Brain microvascular endothelial cell (primary cell): Measurements from ENCODE around the gene MYH9.

ENCODE experiments used
- DNase-seq: peaks from one replicate; pipeline ENCODE4 v3.0.0-alpha.2; 2020
- H3K27ac ChIP-seq: fragments of 250-450 bp; sonication (Bioruptor Pico); 2 replicates; pipeline ENCODE4 v1.5.1; 2020; ENCODE audit warnings: mild to moderate bottlenecking, moderate library complexity
- H3K27me3 ChIP-seq: fragments of 250-450 bp; sonication (Bioruptor Pico); replicated peaks from 2 replicates; pipeline ENCODE4 v1.5.1; 2020; ENCODE audit warnings: mild to moderate bottlenecking
- H3K36me3 ChIP-seq: fragments of 250-450 bp; sonication (Bioruptor Pico); replicated peaks from 2 replicates; pipeline ENCODE4 v1.5.1; 2020; ENCODE audit warnings: mild to moderate bottlenecking
- H3K4me3 ChIP-seq: 2 replicates; pipeline ENCODE4 v1.5.1; 2011; ENCODE audit warnings: low read depth, mild to moderate bottlenecking, control low read depth, low read length, moderate library complexity
- in situ Hi-C: cut with HindIII; loops from 2 replicates; pipeline ENCODE4 v1.10.0; 2017; ENCODE audit warnings: low sequenced_read_pairs, low pct_ligation_motif_present
- TF ChIP-seq, protein P1 (sequence below): IDR thresholded peaks from 2 replicates; pipeline ENCODE4 v1.5.1; 2011; ENCODE audit warnings: low read depth, mild to moderate bottlenecking, moderate library complexity, low read length, control low read depth, inconsistent platforms; ENCODE audit errors: missing control alignments

MYH9 gene

GRCh38 chr22:36299295-36299694, 88.5 kb downstream of the MYH9 start:
- in situ Hi-C loops, result no loop called here
- TF ChIP-seq, protein P1, sequence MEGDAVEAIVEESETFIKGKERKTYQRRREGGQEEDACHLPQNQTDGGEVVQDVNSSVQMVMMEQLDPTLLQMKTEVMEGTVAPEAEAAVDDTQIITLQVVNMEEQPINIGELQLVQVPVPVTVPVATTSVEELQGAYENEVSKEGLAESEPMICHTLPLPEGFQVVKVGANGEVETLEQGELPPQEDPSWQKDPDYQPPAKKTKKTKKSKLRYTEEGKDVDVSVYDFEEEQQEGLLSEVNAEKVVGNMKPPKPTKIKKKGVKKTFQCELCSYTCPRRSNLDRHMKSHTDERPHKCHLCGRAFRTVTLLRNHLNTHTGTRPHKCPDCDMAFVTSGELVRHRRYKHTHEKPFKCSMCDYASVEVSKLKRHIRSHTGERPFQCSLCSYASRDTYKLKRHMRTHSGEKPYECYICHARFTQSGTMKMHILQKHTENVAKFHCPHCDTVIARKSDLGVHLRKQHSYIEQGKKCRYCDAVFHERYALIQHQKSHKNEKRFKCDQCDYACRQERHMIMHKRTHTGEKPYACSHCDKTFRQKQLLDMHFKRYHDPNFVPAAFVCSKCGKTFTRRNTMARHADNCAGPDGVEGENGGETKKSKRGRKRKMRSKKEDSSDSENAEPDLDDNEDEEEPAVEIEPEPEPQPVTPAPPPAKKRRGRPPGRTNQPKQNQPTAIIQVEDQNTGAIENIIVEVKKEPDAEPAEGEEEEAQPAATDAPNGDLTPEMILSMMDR, result no peak
- DNase-seq, result no peak
- Histone ChIP-seq H3K27me3 (no peaks in the 10 kb centered on the region), H3K4me3 (no peak overlapping the region), H3K27ac (no peak overlapping the region), H3K36me3 (peaks cover 99% of the 10 kb centered on the region)

- no peak overlapping the region for H3K4me3 ChIP-seq
- no peaks in the 10 kb centered on the region for H3K27me3 ChIP-seq
- no peak overlapping the region for H3K27ac ChIP-seq
- TF ChIP-seq, protein P1, result no peak
- no peak for DNase-seq
- H3K36me3 ChIP-seq, result peaks cover 99% of the 10 kb centered on the region
- in situ Hi-C loops, result no loop called here
These were observed 89.2 kb downstream of the MYH9 start for GRCh38 chr22:36298601-36299000.

- TF ChIP-seq, protein P1, result no peak
- no peaks in the 10 kb centered on the region for H3K27me3 ChIP-seq
- in situ Hi-C loops, result no loop called here
- no peak for DNase-seq
- H3K27ac ChIP-seq, result no peak overlapping the region
- no peak overlapping the region for H3K4me3 ChIP-seq
- H3K36me3 ChIP-seq, result peaks cover 99% of the 10 kb centered on the region
These were observed 89.6 kb downstream of the MYH9 start for GRCh38 chr22:36298118-36298517.

GRCh38 chr22:36297568-36297967, 90.2 kb downstream of the MYH9 start:
- in situ Hi-C loops, result no loop called here
- no peak overlapping the region for H3K4me3 ChIP-seq
- no peaks in the 10 kb centered on the region for H3K27me3 ChIP-seq
- DNase-seq, result no peak
- H3K36me3 ChIP-seq, result peaks cover 99% of the 10 kb centered on the region
- H3K27ac ChIP-seq, result no peak overlapping the region
- TF ChIP-seq, protein P1, result no peak

DNA sequence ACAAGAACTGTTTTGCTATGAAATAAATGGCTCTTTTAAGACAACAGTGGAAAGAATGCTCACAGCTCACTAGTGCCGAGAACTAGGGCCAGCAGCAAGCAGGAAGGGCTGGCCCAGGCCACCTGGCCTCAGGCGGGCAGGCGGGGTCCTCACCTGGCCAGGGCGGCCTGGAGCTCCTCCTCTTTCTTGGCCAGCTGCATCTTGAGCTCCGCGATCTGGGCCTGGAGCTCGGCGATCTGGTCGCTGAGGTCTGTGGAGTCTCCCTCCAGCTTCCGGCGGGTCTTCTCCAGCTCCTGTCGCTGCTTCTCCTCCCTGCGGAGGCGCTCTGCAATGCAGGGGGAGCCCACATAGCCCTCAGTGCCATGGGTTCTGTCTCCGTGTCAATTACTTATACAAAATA, 91.1 kb downstream of the MYH9 start:
- in situ Hi-C loops, result no loop called here
- H3K36me3 ChIP-seq, result peaks cover 100% of the 10 kb centered on the region
- no peak overlapping the region for H3K27ac ChIP-seq

GRCh38 chr22:36295247-36295646, 92.5 kb downstream of the MYH9 start:
- no peak overlapping the region for H3K27ac ChIP-seq
- no peaks in the 10 kb centered on the region for H3K27me3 ChIP-seq
- peaks cover 90% of the 10 kb centered on the region for H3K36me3 ChIP-seq
- DNase-seq, result no peak
- H3K4me3 ChIP-seq, result no peak overlapping the region
- in situ Hi-C loops, result no loop called here
- TF ChIP-seq, protein P1, result no peak

More for the DNA sequence above, 91.1 kb downstream of the MYH9 start:
- no peak for DNase-seq
- TF ChIP-seq, protein P1, result no peak
- Histone ChIP-seq H3K4me3 (no peak overlapping the region), H3K27me3 (no peaks in the 10 kb centered on the region)
